GM18526 (cell line): ENCODE results near the gene SAT1.

Experiments
- POLR2A ChIP-seq: IDR thresholded peaks from 3 replicates; pipeline ENCODE4 v1.6.1; 2011; ENCODE audit not compliant: insufficient read length; ENCODE audit errors: extremely low read depth

The SAT1 gene

DNA sequence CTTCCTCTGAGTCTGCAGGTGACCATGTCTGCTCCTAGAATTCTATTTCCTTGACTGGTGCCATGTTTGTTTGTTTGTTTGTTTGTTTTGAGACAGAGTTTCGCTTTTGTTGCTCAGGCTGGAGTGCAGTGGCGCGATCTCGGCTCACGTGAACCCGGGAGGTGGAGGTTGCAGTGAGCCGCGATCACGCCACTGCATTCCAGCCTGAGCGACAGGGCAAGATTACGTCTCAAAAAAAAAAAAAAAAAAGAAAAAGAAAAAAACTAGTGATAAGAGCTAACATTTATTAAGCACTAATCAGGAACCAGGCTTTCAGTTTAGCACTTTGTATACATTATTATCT, 7.2 kb downstream of the SAT1 start:
- TF ChIP-seq POLR2A, result no peak

DNA sequence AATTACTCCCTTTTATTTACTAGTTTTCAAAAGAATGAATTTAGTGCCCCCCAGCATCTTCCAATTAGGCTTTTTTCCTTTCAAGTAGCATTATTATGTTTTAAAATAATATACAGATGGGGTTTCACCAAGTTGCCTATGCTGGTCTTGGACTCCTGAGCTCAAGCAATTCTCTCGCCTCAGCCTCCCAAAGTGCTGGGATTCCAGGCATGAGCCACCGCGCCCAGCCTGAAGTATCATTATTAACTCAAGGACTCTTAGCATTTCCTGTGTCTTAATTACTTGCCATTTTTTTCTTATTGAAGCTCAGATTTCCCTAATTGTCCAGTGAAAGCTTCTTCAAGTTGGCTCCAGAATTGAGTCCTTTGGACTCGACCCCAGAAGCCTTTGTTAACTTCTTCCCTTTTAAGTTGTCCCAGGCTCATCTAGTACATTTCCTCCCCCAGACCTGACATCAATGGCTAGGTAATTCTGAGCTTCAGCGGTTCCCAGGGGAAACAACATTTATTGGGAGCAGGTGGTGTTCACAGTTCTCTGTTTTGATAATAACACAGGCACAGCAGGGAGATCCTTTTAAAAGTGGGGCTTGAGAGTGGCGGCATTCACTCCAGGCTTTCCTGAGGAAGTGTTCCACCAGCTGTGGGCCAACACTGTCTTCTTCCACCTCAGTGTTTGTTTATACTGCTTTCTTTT, 10.0 kb downstream of the SAT1 start:
- TF ChIP-seq POLR2A, result no peak

DNA sequence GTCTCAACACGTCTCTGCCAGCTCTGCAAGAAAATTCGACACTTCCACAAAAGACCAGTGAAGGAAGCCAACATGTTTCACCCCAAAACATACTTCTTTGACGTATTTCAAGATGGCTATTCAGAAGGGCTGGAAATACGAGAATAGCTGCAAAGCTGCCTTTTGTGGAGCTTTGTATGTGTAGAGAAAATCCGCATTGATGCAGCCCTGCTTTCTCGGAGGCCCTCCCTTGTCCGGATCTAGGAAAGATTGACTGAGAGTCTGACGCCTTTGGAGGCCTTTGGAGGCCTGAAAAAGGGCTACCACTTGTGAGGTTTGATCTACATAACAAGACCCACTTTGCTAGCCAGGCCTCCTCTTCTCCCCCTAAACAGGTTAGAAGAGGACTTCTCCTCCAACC, 12.2 kb downstream of the SAT1 start:
- no peak for TF ChIP-seq POLR2A

DNA sequence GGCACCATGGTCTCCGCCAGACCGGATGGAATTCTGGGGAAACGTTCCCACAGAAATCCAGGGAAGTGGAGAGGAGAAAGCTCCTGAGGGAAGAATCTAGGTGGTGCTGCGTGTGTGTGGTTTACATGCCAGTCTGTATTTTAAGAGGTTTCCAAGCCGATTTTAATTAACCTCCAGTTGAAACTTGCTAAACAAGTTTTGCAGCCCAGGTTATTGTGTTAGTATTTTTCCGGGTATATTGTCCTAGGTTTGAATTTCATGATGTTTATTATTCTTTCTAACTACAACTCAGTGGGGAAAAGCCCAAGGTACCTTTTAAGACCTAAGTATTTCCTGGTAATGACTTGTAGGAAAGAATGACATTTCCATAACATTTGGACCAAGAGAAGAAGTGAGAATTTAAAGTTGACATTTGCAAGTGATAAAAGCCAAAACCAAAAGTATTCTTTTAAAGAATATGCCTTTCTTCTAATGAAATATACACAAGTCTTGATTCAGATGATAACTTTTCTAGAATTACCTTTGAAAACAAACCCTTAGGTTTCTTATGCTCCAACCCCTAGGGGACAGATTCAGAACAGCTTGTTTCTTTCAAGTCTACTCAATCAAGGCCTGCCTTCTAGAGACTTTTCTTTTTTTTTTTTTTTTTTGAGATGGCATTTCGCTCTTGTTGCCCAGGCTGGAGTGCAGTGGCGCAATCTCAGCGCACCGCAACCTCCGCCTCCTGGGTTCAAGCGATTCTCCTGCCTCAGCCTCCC, 14.6 kb downstream of the SAT1 start:
- TF ChIP-seq POLR2A, result no peak

DNA sequence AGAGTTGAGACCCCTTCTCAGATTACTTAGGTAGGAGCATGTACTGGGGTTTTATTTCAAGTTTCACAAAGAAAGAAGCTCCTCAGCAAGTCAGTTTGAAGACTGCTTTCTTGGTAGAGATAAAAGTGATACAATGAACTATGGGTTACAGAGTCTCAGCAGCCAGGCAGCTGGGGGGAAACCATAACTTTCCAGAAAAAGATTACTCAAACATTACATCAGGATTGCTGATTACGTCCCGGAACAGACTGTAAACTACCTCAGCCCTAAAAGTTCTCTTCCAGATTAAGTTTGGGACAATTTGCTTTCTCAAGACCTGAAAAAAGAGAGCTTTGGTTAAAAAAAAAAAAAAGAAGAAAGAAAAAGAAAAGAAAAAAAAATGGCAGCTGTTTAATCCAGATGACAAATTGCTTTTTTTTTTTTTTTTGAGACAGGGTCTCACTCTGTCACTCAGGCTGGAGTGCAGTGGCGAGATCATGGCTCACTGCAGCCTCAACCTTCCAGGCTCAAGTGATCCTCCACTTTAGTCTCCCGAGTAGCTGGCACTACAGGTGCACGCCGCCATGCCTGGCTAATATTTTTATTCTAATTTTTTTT, 16.6 kb downstream of the SAT1 start:
- no peak for TF ChIP-seq POLR2A

DNA sequence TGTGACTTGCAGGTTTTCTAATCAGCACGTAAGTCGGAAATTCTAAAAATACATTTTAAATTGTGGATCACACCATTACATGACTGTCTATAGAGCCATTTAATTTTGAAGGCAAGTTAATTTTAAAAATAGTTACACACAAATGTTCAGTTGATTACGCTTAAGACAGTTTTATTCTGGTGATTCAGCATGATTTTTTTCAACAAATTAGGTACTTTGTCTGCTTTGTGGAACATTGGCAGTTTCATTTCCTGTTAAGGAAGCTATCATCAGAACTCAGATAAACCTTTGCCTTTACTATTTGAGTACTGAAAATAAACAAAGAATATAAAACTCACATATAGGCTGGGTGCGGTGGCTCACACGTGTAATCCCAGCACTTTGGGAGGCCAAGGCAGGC, 19.5 kb downstream of the SAT1 start:
- TF ChIP-seq POLR2A, result no peak

DNA sequence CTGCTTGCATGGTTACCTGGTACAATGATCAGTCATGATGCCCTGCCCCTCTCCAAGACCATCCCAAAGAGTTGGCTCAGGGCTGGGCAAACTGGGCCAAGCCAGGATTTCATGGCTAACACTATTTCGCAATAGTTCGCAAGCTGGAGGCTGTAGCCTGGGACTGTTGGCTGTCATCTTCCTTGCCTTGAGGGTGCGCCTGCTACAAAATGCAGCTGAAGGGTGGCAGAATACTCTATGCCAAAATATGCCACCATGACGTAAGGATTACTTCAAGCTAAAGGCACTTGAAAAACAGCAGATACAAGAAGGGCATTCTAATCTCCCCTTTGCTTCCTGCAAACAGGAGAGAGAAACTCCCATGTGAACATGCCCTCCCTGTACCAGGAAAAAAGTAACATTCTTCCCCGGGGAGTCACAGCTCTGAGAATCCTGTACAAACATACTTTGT, 21.0 kb downstream of the SAT1 start:
- no peak for TF ChIP-seq POLR2A

DNA sequence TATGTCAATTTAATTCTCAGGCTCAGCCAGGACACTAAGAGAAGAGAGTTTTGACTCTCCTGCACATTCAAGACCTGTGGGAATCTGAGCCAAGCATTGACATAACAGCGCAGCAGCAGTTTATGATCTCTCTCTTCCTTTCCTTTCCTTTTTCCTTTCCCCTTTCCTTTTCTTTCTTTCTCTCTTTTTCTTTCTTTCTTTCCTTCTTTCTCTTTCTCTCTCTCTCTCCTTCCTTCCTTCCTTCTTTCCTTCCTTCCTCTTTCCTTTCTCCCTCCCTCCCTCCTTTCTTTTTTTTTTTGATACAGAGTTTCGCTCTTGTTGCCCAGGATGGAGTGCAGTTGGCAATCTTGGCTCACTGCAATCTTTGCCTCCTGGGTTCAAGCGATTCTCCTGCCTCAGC, 21.6 kb downstream of the SAT1 start:
- no peak for TF ChIP-seq POLR2A

DNA sequence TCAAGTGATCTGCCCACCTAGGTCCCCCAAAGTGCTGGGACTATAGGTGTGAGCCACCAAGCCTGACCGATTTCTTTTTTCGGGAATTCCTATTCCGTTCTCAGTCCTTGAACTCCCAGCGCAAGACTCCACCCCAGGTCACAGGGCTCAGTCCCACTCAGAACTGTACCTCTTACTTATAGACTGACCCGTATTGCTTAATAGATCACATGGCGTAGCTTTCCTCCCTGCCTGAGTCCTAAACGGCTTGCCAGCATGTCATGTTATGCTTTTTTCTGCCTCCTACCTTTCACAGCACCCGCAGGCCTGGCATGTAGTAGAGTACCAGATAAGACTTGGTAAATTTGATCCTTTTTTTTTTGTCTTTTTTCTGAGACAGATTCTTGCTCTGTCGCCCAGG, 22.4 kb downstream of the SAT1 start:
- no peak for TF ChIP-seq POLR2A

DNA sequence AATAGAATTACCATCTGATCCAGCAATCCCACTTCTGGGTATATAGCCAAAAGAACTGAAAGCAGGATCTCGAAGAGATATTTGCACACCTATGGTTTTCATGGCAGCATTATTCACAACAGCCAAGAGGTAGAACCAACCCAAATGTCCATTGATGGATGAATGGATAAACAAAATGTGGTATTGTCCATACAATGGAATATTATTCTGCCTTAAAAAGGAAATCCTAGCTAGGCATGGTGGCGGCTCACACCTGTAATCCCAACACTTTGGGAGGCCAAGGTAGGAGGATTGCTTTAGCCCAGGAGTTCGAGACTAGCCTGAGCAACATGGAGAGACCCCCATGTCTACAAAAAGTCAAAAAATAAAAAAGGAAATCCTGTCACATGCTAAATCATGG, 27.3 kb downstream of the SAT1 start:
- TF ChIP-seq POLR2A, result no peak

DNA sequence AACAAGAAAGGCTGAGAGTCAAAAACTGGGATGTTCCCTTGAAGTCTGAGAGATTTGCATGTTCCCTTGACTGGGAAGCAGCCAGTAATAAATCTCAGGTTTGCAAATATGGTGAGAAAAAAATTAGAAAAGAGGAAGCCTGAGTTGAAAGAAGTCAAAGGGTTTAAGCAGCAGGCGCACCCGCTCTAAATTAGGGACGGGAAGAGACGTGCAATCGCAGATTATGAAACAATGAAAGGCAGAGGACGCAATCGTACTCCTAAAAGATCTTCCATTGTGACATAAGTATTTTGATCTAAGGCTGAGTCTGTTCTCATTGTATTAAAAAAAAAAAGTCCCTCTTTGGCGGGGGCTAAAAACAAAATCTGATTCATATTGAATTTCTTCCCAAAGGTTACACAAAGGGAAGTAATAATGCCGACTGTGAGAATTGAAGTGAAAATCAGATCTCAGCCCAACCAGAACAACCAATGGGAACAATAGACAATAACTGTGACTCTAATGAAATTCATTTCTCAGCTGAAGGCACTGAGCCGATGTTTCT, 28.2 kb downstream of the SAT1 start:
- TF ChIP-seq POLR2A, result no peak

DNA sequence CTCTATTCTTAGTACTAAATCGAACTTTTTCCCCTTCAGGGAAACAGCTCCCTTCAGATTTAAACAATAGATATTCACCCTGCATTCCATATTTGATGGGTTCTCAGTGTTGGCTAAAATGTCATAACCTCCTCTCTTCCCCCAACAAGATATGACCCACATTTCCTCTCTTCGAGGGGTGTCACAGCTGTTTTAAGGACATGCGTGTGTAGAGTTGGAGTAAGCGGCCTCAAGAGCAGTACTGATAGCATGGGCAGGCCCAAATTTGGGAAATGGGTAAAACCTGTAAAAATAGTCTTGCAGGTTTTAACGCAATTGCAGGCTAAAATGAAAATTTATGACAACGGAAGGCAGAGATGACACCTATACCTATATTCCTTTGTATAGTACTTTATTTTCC, 28.7 kb downstream of the SAT1 start:
- no peak for TF ChIP-seq POLR2A

DNA sequence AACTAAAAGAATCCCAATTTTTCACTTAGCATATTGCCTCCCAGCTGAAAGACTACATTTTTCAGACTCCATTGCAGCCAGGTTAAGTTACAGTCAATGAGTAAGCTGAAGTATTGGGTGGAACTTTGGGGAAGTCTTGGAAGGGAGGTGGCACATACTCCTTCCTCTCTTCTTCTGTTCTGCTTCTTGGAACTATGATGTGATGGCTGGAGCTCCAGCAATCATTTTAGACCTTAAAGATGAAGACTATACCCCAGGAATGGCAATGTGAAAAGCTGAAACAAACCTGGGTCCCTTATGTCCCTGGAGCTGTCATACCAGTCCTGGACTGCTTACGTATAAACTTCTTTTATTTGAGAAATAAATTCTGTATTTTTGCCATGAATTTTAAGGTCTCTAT, 30.8 kb downstream of the SAT1 start:
- TF ChIP-seq POLR2A, result no peak

DNA sequence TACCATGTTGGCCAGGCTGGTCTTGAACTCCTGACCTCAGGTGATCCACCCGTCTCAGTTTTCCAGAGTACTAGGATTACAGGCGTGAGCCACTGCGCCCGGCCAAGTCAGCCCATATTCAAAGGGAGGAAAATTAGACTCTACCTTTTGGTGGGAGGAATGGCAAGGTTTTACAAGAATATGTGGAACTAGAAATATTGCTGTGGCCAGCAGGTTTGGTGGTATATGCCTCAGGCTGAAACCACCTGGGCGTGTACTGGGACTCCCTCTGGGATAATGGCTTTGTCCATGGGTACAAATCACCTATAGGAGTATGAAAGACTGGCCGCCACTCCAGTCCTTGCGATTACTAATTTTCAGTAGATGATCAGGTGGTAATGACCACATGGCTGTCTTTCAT, 32.4 kb downstream of the SAT1 start:
- no peak for TF ChIP-seq POLR2A

DNA sequence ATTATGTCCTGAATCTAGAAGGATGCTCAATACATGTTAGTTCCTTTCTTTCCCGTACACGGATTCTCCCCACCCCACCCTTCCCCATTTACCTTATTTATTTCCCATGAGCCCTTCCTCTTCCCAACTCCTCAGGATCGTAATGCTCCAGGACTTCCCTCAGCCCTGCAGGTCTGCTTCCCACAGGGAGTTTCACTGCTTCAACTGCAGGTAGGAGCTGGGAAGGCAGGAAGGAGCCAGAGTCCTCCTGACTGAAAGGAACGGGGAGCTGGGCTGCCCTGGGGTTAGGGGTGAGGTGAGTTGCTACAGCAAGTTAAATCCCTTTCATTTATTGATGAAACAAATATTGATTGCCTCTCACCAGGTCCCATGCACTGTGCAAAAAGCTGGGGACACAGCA, 33.2 kb downstream of the SAT1 start:
- no peak for TF ChIP-seq POLR2A

DNA sequence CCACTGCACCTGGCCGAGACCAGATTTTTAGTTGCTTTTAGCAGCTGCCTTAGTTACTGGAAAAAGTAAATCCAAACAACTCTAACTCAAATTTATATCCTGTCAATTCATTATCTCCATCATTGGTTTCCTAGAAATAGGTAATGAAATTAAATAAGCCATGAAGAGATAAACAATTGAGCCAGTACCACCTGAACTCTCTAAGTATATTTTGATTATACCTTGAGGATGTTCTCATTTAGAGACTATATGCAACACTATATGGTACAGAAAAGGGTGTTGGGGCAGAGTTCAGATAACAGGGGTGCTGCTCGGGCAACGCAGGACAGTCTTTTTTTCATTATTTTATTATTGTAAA, 35.0 kb downstream of the SAT1 start:
- TF ChIP-seq POLR2A, result no peak
